ENCODE data around the gene RBMS2.
"Not testable (repeated sequence)": the region's sequence is repeated elsewhere in the genome, so short reads cannot be mapped to it uniquely, and the experiment has no call there.

The RBMS2 gene

DNA sequence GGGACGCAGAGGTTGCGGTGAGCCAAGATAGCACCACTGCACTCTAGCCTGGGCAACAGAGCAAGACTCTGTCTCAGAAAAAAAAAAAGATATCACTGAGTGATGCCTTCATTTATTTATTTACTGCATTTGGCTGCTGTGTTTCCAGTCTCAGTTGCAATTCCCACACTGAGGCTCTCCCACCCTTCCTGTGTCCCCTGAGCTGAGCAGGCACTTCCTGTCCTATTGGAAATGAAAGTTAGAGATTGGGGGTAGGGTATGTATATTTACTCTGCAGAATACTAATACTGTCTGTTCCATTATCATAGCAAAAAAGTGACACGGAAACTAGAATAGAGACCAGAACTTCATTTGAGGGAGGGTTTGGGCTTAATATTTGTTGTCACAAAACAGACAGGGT is 1.6 kb upstream of the RBMS2 start:
- DNase-seq, result no peak

DNA sequence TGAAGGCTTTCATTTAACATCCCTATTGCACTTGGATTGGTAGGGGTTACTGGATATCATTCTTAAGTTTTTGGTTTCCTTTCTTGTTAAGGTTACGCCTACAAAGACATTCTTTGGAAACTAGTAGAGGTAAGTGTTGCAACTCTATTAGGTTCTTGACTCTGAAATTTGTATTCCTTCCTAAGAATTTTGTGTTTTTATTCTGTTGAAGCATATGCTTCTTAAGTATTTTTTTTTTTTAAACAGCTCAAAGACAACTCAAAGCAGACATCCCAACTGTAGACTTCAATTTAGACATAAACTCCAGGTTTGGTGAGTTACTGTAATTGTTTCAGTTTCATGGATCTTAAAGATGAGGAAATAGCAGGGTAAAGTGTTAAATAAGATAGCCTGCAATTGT is 1.1 kb upstream of the RBMS2 start:
- no peak for DNase-seq

DNA sequence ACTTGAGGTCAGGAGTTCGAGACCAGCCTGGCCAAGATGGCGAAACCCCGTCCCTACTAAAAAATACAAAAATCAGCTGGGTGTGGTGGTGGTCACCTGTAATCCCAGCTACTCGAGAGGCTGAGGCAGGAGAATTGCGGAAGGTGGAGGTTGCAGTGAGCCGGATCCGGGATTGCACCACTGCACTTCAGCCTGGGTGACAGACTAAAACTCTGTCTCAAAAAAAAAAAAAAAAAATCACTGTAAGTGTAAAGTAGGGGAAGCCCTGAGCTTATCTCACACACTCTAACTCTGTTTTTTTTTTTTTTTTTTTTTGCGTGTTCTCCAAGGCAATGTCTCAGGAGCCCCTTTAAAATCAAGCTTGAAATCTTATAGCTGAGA is 421 bp upstream of the RBMS2 start:
- DNase-seq, result no peak

DNA sequence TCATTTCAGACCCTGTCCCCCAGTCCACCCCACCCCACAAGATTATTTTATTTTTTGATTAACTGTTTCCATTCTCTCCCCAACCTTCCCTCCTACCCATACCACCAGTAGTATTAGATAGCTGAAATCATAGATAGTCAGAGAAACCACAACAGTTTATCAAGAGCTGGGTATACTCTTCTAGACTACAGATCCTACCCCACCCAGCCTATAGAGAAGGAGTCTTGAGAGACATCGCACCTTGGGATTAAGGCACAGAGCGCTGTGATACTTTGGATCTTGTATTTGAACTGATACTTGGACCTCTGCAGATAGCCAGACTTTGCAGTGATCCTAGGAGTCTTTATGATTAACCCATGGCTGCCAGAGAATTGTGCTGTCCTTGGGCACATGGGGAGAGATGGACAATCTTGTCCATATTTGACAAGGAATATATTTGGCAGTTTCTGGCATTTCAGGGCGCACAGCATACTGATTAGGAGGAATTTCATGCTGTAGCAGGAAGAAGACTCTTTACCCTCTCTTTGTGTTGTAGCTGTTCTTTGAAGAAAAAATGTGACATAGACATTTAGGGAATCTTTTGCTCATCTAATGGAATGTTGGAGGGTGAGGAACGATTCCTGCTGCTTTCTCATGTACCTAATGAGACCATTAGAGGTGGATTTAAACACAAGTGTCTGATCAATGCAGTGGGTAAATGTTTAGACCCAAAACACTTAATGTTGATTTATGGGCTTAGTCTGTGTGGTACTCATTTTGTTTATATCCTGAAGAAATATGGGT is 982 bp downstream of the RBMS2 start:
- DNase-seq, result no peak

DNA sequence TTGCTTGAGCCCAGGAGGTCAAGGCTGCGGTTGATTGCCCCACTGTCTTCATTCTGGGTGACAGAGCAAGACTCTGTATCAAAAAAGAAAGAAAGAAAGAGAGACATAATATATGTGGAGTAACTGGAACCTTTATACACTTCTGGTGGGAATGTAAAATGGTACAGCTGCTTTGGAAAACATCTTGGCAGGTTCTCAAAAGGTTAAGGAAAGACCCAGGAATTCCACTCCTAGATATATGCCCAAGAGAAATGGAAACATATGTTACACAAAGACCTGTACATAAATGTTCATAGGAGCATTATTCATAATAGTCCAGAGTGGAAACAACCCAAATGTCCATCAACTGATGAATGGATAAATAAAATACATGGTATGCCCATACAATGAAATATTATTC is 7.2 kb downstream of the RBMS2 start:
- no peak for DNase-seq

DNA sequence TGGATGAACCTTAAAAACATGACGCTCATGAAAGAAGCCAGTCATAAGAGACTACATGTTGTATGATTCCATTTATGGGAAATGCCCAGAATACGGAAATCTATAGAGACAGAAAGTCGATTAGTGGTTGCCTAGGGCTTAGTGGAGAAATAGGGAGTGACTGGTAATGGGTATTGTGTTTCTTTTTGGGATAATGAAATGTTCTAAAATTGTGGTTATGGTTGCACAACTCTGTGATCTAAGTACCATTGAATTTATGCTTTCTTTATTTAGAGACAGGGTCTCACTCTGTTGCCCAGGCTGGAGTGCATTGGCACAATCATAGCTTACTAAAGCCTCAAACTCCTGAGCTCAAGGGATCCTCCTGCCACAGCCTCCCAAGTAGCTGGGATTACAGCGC is 8.0 kb downstream of the RBMS2 start:
- no peak for DNase-seq

DNA sequence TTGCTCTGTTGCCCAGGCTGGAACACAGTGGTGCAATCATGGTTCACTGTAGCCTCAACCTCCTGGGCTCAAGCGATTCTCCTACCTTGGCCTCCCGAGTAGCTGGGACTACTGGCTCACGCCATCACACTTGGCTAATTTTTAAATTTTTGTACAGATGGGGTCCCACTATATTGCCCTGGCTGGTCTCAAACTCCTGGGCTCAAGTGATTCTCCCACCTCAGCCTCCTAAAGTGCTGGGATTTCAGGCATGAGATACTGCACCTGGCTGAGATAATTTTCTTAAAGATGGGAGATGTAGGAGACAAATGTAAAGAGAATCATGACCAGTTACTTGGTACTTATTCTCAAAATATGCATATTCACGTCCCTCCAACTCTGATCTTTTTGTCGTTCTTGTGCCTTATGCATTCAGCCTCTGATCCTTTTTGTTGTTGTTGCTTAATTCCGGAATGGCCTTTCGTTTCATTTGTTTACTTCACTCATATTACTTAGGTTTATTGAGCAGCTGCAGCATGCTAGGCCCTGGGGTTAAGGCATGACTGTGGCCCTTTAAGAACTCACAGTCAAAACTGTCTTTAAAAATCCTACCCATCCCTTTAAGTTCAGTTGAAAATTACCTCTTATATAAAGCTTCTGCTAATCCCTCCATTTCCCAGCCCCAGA is 8.9 kb downstream of the RBMS2 start:
- DNase-seq, result no peak

DNA sequence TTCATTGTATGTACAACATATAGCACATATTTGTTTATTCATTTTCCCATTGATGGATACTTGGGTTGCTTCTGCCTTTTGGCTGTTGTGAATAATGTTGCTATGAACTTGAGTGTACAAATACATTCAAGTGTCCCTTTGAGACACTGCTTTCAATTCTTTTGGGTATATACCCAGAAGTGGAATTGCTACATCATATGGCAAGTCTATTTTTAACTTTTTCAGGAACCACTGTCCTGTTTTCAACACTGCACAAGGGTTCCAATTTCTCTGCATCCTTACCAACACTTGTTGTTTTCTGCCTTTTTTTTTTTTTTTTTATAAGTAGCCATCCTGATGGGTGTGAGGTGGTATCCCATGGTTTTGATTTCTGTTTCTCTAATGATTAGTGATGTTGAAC is 15.9 kb downstream of the RBMS2 start:
- no peak for DNase-seq

DNA sequence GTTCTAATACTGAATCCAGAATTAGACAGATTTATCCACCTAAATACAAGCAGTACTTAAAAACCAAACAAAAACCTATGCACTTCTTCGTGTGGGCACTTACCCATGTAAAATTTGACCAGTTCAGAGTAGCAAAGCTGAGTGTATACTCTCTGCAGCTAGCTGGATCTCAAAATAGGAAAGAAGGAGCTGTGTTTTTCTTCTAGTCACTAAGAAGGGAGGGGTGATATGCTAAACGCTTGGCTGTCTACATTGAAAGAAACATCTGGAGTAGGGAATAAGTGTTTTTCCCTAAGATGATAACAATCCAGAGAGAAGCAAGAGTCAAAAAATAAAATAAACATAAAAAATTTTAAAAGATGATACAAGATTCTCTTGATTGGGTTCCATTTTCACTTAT is 20.0 kb downstream of the RBMS2 start:
- no peak for DNase-seq

DNA sequence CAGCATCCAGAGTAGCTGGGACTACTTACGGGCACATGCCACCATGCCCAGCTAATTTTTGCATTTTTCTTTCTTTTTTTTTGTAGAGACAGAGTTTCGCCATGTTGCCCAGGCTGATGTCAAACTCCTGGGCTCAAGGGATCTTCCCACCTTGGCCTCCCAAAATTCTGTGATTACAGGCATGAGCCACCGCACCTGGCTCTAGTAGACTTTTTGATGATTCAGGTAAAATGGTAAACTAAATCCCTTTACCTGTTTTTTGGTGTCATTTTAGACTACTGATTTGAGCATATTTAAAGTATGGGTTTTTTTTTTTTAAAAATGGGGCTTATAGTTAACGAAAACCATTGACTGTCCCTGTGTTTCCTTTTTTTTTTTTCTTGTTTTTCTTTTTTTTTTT is 20.5 kb downstream of the RBMS2 start:
- no peak for DNase-seq

DNA sequence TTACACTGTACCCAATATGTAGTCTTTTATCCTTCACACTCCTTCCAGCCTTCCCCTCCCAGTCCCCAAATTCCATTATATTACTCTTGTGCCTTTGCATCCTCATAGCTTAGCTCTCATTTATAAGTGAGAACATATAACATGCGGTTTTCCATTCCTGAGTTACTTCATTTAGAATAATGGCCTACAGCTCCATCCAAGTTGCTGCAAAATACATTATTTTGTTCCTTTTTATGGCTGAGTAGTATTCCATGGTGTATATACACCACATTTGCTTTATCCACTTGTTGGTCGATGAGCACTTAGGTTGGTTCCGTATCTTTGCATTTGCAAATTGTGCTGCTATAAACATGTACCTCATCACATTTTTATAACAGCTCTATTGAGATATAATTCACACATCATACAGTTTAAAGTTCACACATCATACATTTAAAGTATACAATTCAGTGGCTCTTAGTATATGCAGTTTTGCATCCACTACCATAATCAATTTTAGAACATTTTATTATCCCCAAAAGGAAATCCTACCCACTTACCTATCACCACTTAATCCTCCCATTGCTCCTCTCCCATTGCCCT is 23.5 kb downstream of the RBMS2 start:
- no peak for DNase-seq

DNA sequence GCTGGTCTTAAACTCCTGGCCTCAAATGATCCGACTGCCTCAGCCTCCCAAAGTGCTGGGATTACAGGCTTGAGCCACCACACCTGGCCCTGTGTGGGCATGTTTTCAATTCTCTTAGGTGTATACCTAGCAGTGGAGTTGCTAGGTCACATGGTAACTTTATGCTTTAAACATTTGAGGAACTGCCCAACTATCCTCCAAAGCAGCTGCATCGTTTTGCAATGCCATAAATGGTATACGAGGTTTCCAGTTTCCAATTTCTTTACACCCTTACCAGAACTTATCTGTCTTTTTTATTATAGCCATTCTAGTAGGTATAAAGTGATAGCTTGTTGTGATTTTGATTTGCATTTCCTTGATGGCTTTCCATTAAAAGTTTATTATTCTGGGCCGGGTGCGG is 25.1 kb downstream of the RBMS2 start:
- DNase-seq, result no peak

DNA sequence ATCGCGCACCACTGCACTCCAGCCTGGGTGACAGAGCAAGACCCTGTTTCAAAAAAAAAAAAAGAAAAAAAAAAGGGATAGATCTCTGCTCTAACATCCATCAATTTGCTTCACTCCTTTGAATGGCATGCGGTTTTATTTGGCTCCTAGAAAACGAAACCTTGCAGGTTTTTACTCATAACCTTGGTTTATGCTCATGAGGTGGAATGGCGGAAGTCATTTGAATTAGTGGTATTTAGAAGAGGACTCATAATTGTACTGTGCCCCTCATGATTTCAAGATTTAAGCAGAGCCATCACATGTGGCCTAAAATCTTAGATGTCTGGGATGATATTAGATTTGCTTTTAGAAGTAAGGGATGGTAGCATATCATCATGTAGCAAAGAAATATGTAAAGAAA is 29.4 kb downstream of the RBMS2 start:
- DNase-seq, result no peak

DNA sequence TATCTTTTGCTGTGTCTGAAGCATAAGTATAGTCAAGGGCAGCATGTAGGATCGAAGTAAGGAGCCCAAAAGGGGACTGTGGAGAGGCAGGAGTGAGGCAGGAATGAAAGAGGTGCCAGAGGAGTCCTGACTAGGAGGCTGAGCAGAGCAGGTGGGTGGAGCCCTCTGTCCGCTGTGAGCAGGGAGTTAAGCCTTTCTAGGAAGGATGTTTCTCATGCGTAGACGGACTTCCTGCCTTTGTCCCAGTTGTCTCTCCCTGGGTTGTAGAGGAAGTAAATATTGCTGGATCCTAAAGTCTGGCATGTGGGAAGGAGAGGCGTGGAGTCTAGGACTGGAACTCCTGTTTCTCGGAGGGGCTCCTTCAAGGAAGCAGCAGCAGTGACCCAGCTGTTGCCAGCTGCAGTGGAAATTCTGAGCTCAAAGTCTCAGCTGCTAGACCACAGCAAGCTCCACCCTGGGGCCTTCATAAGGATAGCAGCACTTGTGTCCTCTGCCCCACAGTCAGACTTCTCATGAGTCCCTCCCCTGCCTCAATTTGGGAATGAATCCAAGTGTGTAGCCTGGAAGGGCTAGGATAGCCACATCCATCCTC is 44.0 kb downstream of the RBMS2 start:
- no peak for DNase-seq

DNA sequence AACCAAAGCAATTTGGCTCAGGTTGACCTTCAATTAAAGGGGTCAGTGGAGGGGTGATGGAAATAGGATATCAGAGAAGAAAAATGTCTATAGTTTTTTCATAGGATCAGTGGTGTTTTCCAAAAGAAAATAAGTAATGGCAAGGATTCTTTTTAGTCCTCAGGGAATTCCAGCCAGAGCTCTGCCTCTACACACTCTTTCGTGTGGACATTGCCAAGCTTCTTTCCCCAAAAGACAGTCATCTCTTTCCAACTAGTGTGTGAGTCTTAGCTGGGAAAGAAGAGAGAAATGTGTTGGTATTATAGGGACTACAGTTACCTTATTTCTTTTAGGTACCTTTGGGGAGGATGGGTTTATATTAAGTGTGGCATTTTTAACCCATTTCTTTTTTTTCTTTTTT is 46.5 kb downstream of the RBMS2 start:
- no peak for DNase-seq

DNA sequence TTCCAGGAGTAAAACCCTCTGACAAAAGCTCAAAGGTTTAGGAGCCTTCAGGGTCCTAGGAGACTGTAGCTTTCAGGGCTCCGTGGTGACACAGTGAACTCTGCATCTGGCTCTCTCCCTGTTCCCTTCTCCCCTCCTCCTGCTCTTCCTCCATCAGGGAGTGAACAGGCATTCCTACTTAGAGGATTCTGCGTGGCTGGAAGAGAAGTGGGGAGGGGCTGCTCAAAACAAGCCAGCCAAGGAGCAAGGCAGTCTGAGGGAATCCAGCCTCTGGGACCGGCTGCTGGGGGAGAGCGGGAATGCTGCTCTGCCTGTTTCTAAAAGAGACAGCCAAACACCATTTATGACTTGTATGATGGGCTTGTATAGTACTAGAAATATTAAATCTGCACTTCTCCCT is 49.5 kb downstream of the RBMS2 start:
- no peak for DNase-seq

DNA sequence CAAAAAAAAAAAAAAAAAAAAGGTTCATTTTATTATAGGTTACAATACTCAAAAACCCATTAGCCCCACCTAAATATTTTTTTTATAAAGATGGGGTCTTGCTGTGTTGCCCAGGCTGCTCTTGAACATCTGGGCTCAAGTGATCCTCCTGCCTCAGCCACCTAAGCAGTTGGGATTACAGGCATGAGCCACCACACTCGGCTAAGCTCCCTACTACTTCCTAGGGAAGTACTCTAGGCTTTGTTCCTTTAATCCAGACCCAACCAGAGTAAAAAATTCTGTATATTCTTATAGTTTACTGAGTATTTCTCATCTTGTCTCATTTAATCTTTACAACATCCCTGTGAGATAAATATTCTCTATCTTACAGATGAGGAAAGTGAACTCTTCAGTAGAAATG is 50.7 kb downstream of the RBMS2 start:
- no peak for DNase-seq

DNA sequence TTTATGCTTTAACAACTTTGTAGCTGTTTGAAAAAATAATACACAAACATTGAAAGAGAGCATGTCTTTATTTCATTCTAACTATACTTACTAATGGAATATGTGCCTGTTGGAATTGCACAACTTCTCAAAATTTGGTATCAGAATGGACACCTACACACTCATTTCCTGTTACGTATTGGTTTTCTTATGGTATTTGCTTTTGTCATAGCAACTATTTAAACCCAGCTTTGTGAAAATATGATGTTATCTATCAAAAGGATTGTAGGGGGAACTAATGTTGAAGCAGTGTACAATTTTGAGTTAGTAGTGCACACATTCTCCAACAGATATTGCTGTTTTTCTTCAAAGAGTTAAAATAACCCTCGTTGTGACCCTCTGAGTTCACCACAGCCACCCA is 52.6 kb downstream of the RBMS2 start:
- no peak for DNase-seq

DNA sequence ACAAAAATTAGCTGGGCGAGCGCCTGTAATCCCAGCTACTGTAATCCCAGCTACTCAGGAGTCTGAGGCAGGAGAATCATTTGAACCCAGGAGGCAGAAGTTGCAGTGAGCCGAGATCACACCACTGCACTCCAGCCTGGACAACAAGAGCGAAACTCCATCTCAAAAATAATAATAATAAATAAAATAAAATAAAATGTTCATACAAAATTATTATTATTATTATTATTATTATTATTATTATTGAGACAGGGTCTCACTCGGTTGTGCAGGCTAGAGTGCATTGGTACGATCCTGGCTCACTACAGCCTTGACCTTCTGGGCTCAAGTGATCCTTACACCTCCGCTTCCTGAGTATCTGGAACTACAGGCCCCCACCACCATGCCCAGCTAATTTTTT is 55.6 kb downstream of the RBMS2 start:
- DNase-seq, result not testable (repeated sequence)

DNA sequence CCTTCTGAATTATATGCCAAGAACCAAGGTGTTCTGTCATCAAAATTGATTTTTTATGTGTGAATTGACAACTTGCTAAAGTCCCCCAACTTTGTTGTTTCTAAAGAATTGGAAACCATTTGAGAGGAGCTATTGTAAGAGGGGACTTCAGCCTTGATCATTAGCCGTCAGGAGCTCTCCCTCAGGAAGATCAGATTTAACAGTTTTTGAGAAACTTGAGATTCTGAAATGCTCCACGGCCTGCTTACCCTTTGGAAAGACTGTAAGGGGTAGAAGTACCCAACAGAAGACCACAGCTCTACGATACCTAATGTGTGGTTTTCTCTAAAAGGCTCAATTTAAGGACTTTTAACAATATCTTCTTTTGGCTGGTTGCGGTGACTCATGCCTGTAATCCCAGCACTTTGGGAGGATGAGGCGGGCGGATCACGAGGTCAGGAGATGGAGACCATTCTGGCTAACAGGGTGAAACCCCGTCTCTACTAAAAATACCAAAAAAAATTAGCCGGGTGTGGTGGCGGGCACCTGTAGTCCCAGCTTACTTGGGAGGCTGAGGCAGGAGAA is 57.4 kb downstream of the RBMS2 start:
- no peak for DNase-seq

DNA sequence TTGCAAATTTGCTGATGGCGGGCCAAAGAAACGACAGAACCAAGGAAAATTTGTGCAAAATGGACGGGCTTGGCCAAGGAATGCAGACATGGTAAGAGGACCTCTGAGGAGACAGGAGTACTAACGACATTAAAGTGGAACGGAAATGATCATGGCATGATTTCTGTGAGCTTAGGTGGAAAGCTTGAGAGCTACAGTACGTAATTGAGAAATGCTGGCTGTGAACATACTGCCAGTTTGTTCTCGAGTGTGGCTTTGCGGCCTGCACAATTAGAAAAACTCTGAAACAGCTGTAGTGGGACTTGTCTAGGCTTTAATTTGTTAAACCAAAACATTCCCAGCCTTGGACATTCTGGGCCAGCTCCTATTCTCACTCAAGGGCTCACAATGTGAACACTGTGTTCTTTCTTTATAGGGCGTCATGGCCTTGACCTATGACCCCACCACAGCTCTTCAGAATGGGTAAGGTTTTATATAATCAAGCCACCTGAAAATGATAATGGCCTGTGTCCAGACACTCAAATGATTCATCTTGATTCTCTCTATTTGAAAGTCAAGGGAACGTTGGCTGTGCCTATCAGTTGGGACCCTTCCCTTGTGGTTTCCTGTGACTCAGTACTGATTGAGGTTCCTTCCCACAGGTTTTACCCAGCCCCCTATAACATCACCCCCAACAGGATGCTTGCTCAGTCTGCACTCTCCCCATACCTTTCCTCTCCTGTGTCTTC is 60.0 kb downstream of the RBMS2 start:
- no peak for DNase-seq

DNA sequence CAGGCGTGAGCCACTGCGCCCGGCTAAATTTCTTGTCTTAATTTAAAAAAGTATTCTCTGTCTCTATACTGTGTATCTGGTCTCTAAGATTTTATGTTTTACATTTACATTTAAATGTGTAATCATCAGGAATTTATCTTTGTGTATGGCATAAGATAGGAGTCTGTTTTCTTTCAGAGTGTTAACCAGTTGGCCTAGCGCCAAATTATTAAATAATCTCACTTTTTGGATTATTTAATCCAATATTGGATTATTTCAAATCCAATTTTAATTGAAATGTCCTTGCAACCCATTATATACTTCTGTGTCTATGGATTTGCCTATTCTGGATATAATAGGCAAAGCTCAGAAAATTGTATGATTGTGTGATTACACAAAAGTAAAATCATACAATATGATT is 63.5 kb downstream of the RBMS2 start:
- no peak for DNase-seq

DNA sequence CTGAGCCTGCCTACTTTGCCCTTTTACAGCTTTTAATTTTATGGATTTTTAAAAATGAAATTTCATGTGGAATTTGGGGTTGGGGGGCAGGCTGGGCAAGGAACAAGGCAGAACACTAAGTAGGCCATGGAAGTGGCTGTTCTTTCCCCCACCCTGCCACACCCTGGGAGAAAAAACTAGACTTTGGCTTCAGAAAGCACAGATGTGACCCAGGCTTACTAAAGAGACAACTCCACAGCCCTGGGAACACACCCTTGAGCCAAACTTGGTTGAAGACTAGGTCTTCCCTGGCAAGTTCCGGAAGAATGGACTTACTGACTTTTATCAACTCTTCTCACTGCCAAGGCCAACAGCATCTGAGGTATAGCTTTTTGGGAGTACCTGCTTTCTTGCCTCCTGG is 68.2 kb downstream of the RBMS2 start:
- DNase-seq, result no peak
